ENCODE measurements around the gene RNASE8.
"Not testable (repeated sequence)": the region's sequence is repeated elsewhere in the genome, so short reads cannot be mapped to it uniquely, and the experiment has no call there.

Gene RNASE8, protein sequence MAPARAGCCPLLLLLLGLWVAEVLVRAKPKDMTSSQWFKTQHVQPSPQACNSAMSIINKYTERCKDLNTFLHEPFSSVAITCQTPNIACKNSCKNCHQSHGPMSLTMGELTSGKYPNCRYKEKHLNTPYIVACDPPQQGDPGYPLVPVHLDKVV

DNA sequence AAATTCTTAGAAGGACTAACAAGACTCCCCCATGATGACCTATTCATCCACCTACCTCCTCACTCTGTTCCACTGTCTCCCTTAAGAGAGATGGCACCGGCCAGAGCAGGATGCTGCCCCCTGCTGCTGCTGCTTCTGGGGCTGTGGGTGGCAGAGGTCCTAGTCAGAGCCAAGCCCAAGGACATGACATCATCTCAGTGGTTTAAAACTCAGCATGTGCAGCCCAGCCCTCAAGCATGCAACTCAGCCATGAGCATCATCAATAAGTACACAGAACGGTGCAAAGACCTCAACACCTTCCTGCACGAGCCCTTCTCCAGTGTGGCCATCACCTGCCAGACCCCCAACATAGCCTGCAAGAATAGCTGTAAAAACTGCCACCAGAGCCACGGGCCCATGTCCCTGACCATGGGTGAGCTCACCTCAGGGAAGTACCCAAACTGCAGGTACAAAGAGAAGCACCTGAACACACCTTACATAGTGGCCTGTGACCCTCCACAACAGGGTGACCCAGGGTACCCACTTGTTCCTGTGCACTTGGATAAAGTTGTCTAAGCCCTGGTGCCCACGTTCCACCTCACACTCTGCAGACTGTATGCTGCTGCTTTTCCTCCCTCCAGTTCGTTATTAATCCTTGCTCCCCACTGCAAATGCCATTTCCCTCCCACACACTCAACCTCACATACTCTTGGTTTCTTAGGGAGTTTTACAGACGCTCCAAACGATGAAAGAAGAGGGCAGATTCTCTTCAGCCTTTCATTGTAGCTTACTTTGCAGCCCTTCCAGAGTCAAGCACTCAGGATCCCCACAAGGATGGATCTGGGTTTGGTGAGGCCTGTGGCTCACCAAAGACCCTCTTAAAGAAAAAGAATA, at the start of gene RNASE8:
RNASE8 (plus strand) TSS at position 20 of the 873 bp plus-strand sequence; CDS start at position 91, 71 bp downstream.
- peak; percentile 7 for DNase-seq (ENCODE audit: low spot score)

DNA sequence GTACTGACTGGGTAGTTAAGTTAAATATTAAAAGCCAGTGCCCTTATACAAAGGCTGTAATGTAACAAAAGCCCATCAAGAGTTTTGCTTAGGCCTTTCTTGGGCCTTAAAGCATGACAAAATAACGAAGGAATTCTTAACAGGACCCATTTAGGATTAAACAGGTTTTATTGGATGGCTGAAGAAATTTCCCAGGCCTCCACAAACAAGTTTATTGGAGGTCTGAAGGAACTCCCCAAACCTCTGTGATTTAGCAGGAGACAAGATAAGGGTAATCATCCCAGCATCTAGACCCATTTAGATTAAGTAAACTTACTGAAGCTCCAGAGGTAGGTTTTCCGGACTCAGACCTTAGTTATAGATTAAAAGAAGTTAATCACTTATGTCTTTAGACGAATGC, 47.9 kb upstream of the RNASE8 start:
- not testable (repeated sequence) for DNase-seq (ENCODE audit: low spot score)

DNA sequence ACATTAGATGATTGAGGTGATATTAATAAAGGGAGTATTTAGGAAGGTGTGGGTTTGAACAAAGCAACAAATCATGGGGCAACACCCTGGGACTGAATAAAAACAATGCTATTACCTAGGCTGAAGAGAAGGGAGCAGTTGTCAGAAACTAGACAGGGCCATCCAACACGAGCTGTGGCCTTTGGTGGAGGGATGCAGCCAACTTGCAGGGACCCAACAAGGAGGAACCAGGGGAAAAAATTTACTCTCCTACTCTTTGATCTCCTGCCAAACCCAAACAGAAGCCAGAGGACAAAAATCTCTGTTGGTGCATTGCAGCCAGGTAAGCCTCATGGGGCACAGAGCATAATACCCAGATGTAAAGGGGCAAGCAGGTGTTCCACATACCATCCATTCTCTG, 46.5 kb upstream of the RNASE8 start:
- DNase-seq (ENCODE audit: low spot score), result no peak

DNA sequence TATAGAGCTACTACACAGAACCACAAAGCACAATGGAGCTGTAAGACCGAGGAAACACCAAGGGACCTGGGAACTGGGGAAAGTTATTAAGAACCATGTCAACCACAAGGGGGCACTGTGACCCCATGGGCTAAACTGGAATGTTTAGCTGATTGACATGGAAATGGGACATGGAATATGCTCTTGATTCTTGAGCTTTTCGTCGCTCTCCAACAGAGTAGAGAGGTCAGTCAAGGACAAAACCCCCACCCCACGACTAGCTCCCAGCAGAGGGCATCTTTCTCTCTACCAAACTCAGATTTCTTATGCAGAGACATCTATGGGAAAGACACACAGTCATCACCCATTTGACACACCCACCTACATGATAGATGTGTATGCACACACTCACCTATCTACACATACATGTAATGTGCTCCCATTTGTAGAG, 42.8 kb upstream of the RNASE8 start:
- peak; percentile 80 for DNase-seq (ENCODE audit: low spot score)

DNA sequence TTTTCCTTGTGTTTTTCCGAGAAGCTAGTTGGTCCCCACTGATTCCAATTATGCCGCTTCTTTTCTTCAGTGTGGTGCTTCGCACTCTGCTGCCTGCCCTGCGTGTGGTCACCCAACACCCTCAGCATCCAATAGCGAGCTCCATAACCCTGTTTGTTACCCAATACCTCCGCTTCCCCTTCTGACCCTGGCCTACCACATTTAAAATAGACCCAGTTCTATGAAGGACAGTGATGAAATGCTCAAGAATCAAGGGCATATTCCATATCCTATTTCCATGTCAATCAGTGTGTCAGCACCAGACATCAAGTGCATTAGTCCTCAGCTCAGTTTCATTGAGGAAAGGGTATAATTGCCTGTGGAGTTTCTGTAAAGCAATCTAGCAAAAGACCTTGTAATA, 42.3 kb upstream of the RNASE8 start:
- no peak for DNase-seq (ENCODE audit: low spot score)

DNA sequence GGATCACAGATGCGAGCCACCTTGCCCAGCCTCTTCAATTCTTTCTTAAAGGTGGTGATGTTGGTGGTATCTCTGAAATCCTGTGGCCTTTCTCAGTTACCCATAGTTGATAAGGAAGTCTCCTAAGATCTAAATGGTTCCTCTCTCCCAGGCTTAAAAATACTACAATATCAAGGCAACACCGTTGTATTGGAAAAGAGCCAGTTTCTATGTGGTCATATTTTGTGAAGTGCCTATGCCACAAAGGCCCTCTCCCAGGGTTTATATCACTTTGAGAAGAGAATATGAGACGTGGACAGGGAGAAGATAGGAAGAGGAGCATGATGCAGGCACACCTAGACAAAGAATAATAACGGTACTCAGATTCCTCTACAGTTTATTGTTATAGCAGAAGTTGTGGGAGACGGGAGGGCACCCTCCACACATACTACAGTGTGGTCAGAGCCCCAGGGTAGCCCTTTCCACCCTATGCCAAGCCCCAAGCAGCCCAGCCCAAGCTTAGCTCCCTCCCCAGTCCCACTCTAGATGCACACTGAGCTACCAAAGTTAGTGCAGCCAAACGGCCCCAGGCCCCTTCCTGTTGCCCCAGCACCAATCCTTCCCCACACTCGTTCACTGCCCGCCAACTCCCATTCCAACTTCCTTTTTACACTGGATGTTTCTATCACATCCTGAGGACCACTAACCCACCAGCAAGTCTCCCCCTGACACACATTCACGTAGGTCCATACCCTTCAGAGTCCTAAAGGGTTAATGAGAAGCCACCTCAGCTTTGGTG, 41.0 kb upstream of the RNASE8 start:
- DNase-seq (ENCODE audit: low spot score), result no peak

DNA sequence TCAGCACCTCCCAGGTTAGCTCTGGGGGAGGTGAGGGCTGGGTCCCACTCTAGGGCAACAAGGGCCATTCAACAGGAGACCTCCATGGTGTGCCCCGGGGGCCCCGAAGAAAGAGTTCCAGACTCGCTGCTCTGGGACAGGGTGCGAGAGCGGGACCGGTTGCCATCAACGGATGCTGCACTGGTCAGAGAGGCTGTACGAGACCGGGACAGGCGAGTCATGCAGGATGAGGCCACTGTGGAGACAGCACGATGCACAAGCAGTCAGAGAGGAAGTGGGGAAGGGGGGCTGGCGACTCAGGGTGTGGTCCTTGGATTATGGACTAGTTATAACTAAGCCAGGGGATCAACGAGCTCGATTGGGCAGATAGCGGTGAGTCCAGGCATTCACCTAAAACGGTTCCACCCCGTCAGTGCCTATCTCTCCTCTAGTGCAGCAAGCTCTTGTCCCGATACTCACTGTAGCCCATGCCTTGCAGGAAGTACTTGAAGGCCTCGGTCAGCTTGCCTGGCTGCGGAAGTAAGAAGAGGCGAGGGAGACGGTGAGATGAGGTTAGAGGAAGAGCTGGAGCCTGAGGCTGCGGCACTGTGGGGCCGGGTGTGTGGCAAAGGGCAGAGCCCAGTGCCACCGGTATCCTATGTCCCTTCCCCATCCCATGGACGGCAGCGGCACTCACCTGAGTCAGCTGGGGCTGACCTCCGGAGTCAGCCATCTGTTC, 39.9 kb upstream of the RNASE8 start:
- DNase-seq (ENCODE audit: low spot score), result no peak

DNA sequence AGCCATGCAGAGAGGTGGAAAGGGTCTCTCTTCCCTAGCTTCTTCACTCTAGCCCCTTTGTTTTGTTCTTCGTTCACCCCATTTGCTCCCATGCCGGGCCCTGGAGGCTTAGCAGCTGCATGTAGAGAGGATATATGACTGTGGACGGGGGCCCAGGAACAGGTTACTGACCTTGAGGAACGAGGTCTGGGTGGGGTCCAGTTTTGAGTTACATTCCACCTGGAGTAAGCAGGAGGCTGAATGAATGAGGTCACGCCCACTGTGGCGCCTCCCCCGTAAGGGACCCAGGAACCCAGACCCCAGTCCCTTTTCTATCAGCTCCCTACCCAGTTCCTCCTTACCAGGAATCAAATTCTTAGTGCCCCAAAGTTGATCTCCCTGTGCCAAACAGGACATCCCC, 39.3 kb upstream of the RNASE8 start:
- DNase-seq (ENCODE audit: low spot score), result no peak

DNA sequence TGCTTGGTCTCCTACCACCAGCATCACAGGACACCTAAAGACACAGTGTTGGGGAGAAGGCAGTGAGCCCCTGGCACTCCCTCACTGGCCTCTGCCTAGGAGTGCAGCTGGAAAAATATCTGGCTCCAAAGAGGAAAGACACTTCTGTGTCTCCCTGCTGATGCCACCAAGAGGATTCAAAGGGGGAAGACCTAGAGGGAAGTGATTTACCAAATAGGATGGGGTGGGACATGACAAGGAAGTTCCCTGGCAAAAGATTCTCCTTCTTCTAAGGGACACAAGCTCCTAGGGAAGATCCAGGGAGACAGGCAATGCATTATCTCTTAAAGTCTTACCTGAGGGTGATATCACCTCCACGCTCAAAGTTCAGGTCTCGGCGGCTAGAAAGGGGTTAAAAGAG, 38.8 kb upstream of the RNASE8 start:
- no peak for DNase-seq (ENCODE audit: low spot score)

DNA sequence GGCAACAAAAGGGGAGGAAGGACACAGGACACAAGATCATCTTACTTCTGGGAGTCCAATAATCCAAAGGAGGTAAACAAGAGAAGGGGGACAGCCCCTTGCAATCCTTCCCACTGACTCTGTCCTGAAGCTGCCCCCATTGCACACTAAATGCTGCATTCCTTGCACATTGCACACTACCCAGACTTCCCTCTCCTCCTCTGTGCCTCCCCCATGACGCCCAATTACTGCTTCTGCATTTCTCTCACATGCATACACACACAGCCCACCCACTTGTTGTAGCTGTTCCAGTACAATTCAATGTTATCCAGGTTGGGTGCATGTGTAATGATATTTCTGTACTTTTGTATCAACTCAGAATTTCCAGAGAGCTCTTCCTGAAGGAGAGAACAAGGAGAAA, 38.3 kb upstream of the RNASE8 start:
- DNase-seq (ENCODE audit: low spot score), result no peak

DNA sequence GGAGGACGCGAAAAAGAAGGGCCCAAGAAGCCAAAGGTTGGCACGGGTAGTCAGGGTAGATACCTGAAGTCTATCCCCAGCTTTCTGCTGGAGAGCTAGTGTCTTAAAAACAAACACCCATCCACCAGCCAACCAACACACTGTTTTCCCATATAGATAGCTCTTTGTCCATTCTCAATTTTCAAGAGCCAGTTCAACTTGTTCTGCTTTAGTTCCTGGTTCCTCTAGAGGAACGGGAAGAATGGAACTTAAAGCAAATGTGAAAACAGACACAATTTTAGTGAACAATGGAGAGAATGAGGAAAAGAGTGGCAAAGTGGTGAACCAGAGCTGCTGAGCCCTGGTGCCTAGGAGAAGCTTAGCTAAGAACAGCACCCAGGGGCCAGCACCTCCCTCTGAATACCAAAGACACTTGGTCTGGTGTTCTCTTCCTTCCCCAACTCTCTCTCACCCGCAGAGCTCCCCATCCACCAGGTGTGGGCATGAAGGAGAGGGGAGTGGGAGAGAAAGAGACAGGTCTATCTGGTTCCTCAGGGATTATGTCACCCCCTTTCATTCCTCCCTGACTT, 36.6 kb upstream of the RNASE8 start:
- DNase-seq (ENCODE audit: low spot score), result no peak

DNA sequence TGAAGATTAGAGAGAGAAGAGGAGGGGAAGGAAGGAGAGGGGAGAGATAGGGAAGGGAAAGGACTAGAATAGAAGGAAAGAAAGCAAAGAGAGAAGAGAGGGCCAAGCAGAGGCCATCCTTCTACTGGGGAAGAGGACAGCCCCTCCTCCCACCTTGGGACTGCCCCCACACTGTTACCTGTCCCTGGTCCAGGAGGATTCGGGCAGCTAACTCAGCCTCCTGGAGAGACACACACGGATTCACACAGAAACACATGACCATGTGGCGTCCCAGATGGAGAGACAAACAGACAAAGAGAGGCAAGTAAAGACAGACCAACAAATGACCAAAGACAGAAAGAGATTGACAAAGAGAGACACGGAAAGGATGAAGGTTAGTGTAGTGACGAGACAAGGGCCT, 34.9 kb upstream of the RNASE8 start:
- DNase-seq (ENCODE audit: low spot score), result no peak

DNA sequence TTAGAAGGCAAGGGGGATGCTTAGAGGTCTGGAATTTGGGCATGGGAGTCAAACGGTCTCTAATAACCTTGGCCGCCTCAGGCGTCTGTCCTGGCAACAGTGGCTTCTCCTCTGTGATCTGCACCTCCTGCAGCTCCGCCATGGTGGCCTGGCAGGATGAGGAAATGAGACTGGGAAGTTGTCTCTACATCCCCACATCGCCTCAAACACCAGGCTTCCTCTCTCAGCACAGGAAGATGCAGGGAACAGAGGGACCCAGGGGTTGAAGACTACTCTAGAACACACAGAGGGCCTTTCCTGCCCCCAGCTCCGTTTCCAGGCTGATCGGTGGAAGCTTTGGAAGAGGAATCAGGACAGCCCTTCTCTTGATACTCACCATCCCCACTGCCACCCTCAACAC, 34.4 kb upstream of the RNASE8 start:
- no peak for DNase-seq (ENCODE audit: low spot score)

DNA sequence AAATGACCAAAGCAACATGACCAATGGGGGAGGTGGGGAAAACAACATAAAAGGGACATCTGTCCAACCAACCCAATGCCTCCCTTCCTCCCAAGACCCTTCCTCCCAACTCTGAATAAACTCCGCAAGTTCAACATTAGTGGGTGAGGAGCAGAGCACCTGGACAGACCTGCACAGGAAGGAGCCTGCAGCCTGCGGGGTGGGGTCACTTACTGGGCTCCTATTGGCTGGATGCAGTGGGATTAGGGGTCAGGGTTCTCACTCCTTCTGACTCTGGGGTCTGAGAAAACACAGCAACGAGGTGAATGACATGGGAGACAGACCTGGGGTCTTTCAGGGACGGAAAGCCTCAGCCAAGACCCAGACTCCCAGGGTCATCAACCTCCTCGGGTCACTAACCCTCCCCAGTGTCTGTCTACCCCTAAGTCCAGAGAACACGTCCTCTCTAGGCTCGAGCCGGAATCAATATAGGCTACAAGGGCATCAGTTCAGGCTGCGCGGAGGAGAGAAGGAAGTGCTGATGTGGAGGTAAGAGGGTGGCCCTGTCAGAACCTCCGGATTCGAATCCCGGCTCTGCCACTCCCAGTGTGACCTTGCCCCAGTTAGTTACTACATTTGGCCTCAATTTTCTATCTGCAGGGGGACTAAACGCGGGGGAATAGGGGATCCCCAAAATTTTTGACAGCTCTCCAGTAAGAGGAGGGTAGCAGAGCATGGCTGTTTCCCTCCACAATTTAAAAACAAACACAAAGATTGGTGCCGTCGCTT, 33.6 kb upstream of the RNASE8 start:
- DNase-seq (ENCODE audit: low spot score), result no peak

DNA sequence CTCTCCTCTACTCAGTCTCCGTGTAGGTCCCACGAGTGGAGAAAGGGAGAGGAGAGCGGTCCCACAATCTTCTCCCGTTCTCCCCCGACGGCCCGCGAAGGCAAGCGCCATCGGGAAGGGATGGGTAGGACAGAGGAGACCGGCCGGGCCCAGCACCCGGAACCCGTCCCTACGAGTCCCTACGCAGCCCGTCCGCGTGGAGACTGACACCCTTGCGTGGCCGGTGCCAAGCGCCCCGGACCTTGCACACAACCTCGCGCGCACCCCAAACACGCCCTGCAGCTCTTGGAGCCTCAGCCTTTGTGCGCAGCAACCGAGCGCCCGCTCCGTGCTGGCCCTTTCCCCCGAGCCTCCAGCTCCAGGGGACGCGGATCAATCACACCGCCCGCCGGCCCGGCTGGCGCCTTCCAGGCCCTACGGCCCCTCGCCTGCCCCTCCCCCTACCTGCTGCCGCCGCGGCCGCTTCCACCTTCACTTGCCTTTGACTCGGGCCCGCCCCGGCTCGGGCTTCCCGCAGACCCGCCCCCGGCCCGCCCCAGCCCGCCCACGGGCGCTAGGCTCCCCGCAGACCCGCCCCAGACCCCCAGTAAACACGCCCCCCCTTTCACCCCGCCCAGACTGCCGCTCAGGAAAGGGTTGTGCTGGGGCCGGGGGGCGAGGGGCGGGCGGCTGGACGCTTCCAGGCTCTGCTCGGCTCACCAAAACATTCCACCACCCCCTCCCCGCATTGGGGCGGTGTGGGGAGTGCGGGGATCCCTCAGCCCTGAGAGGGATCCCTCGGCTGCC, 32.8 kb upstream of the RNASE8 start, which contains the start of gene NDRG2:
NDRG2 (minus strand) TSS at position 477 of the 786 bp plus-strand sequence. CDS start 1,746 bp downstream, outside the sequence.
- DNase-seq (ENCODE audit: low spot score), result peak; percentile 45

DNA sequence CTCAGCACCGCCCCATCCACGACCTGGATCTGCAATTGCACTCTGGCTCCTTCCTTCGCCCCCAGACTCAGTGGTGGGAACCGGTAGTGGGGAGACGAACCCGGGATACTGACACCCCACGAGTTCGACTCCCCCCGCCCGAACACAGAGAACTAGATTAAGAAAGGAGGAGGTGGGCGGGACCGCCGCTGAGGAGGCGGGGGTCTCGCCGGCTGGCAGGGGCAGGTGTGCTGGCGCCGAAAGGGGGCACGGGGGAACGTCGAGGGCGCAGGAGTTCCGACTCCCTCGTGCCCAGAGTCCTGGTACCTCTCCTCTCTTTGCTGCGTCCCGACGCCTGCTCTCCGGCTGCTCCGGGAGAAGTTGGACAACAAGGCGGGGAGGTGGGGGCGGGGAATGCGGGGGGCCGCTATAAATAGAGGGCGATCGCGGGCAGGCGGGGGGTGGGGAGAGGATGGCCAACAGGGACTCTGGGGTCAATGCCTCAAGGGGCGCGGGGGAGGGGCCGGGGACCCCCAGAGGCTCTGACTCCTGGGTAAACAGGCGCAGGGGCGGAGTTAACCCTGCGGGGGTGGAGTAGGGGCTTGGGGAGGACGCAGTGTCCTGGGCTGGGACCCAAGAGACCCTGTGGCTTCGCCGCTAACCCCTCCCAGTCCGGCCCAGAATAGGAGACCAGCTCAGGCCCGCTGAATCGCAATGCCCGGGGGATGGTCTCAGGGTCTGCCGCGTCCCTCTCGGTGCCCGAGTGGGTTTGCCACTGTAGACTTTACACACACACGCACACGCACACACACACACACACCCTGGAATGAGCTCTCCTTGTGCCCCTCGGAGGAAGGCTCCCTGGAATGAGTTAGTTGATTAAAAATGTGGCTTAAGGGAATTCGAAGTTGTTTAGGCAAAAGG, 32.0 kb upstream of the RNASE8 start:
- DNase-seq (ENCODE audit: low spot score), result no peak

DNA sequence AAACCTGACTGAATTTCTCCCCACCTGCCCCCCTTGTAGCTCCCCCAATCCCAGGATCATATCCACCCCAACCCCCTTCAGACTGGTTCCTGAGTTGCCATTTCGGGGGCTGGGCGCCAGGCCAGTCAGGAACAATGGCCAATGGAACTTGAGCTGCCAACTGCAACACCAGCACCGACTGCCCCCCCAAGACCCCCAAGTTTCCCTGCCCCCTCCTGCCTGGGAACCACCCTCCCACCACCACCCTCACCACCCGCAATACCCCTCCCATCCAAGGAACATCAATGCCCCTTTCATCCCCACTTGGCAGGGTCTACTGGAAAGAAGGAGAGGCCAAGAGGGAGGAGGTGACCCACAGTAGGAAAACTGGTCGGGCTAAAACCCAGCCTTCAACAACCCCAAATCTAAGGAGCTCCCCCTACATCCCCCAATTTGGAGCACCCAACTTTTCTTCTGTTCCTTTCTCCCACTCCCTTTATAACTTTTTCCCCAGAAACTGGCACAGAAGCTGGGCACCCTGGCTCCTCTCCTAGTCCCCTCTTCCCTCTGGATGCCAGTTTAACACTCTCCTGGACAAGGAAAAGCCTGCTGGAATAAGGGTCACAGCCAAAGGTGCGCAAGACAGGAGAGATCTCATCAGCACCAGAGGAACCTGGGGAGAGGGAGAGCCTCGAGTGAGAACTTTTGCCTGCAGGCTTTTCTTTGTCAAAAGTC, 31.2 kb upstream of the RNASE8 start:
- DNase-seq (ENCODE audit: low spot score), result no peak

DNA sequence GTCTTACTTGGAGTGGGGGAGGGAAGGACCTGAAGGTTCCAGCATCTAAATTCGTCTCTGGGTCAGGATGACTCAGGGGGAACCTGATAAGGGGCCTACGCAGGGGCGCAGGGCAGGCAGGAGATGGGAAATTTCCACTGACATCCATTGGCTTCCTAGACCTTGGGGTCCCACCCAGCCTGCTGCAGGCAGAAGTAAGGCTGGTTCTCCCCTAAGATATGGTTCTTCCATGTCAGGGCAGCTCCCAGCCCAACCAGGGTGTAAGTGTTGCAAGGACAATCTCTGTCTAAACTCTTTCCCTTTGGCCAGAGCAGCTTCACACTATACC, 30.7 kb upstream of the RNASE8 start:
- DNase-seq (ENCODE audit: low spot score), result no peak

DNA sequence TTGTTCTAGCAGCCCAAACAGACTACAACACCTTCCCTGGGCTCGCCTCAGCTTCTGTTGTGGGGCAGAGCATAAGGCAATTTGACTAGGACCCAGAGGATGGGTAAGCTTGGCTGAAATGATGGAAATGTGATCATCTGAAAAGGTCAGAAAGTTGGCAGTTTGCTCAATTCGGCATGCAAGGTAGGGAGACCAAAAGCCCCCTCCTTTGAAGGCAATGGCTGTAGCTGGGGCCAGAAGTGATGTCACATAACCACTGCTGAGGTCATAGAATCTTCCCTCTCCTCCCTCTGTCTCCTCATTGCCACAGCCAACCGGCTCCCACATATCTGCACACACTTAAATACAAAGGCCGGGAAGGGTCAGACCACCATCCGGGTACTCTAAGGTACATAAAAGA, 27.7 kb upstream of the RNASE8 start, which contains the start of gene TPPP2:
TPPP2 (plus strand) TSS at position 301 of the 400 bp plus-strand sequence. CDS start 365 bp downstream, outside the sequence.
- no peak for DNase-seq (ENCODE audit: low spot score)
